ENCODE results near the gene METTL26.

GRCh38 chr16:588639-588888, 47.5 kb downstream of the METTL26 start:
- no peak for TF ChIP-seq CTCF (IDR thresholded peaks at IDR 0.05)
- no peak for TF ChIP-seq POLR2AphosphoS5 (IDR thresholded peaks at IDR 0.05)
